Measurements from ENCODE around the gene PATJ.

GRCh38 chr1:61864489-61864888 lies 122.2 kb downstream of the PATJ start:
- TF ChIP-seq SIN3A (IDR thresholded peaks at IDR 0.05; ENCODE audit: borderline replicate concordance, insufficient read depth, low read length) = no peak
- TF ChIP-seq POLR2AphosphoS5 (IDR thresholded peaks at IDR 0.05; ENCODE audit: low read depth, low read length) = no peak
- no peak for TF ChIP-seq REST (IDR thresholded peaks at IDR 0.05; ENCODE audit: insufficient read depth in 1 of 2, low read depth in 2 of 2, low read length in 2 of 2)
- no peak for TF ChIP-seq TAF1 (IDR thresholded peaks at IDR 0.05; ENCODE audit: borderline replicate concordance, insufficient read depth, low read length)
